Inferior parietal cortex (tissue), 1 donor: ENCODE measurements around the gene WDR53.
"Not testable (repeated sequence)": the region's sequence is repeated elsewhere in the genome, so short reads cannot be mapped to it uniquely, and the experiment has no call there.

ENCODE experiments used
- DNase-seq: peaks from one replicate; pipeline ENCODE4 v3.0.0-alpha.2; 2016; ENCODE audit errors: extremely low spot score

The WDR53 gene

GRCh38 chr3:196517919-196518318 lies 50.4 kb downstream of the WDR53 start:
- DNase-seq, result no peak

GRCh38 chr3:196517162-196517800 lies 51.1 kb downstream of the WDR53 start:
- no peak for DNase-seq

DNA sequence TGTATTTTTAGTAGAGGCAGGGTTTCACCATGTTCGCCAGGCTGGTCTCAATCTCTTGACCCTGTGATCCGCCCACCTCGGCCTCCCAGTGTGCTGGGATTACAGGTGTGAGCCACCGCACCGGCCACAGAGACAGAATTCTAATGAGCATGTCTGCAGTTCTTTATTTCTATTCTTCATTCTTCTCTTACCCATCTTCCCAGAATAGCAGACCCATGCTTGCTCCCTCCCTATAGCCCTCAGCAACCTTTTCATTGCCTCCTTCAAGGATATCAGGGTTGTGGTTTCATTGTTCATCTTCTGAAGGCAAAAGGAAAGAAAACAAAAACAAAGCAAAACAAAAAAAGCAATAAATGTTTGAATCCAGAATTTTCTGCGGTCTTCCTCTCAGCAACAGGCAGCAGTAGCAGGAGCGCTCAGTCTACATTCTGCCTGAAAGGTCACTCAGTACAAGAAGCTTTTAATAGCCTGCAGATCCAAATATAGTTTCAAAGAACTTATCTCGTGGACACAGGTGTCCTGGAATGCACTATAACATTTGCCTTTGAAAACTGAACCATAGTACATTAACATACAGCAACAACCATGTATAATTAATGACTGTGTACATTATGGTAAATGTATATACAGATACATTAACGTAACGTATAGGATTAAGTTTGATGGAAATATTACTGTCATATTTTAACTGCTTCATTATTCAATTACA lies 53.3 kb downstream of the WDR53 start, which contains the start of gene SMCO1:
SMCO1 (minus strand) TSS at position 434 of the 709 bp plus-strand sequence; CDS start at position 297, 137 bp downstream.
- no peak for DNase-seq

DNA sequence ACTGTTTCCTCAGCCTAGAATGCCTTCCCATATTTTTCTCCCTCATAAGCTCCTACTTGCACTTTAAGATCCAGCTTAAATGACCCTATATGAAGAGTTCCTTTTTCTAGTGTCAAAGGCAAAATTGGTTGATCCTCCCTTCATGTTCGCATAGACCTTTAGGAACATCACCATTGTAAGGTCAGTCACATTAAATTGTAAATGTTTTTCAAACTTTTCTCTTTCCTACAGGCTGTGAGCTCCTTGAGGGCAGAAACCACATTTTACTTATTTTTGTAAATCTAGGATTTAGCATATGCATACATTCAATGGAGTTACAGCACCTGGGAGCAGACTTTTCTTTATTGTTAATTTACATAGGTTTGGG lies 54.0 kb downstream of the WDR53 start:
- no peak for DNase-seq

DNA sequence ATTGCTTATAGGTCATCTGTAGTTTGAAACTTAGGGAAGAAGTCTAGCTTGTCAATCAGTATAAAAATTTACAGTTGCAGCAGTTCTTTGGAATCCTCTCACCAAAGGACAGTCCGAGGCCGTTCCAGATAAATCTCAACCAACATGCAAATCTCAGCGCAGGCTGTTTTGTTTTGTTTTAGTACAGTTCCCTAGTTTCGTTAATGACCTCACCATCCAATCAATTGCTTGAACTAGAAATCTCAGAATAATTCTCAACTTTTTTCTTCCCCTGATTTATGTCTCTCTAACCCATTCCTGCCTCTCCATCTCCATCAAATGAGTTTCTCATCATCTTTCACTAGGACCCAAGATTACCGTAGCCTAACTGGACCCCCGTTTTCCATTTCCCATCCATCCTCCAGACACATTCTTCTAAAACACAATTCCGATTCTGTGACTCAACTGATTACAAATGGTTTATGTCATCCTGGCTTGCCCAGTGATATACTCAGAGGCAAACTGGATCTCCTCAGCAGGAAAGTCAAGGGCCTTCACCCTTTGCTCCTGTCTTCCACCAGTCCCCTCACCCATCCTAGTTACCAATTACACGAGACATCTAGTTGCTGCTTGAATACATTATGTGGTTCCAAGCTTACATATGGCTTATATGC lies 54.5 kb downstream of the WDR53 start:
- DNase-seq, result no peak

DNA sequence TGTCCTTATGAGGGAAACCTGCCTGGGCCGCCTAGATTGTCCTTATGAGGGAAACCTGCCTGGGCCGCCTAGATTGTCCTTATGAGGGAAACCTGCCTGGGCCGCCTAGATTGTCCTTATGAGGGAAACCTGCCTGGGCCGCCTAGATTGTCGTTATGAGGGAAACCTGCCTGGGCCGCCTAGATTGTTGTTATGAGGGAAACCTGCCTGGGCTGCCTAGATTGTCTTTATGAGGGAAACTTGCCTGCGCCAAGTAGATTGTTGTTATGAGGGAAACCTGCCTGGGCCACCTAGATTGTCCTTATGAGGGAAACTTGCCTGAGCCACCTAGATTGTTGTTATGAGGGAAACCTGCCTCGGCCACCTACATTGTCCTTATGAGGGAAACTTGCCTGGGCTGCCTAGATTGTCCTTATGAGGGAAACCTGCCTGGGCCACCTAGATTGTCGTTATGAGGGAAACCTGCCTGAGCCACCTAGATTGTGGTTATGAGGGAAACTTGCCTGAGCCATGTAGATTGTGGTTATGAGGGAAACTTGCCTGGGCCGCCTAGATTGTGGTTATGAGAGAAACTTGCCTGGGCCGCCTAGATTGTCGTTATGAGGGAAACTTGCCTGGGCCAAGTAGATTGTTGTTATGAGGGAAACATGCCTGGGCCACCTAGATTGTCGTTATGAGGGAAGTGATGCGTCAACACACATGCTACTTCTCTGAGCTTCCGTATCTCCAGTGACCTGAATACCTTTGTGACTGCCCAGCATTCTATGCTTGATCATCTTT lies 56.5 kb downstream of the WDR53 start:
- peak; percentile 24 for DNase-seq

DNA sequence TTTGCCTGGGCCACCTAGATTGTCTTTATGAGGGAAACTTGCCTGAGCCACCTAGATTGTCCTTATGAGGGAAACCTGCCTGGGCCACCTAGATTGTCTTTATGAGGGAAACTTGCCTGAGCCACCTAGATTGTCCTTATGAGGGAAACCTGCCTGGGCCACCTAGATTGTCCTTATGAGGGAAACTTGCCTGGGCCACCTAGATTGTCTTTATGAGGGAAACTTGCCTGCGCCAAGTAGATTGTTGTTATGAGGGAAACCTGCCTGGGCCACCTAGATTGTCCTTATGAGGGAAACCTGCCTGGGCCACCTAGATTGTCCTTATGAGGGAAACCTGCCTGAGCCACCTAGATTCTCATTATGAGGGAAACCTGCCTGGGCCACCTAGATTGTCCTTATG lies 57.2 kb downstream of the WDR53 start:
- not testable (repeated sequence) for DNase-seq

- DNase-seq, result no peak
These were observed 61.7 kb downstream of the WDR53 start for GRCh38 chr3:196506687-196507086.

DNA sequence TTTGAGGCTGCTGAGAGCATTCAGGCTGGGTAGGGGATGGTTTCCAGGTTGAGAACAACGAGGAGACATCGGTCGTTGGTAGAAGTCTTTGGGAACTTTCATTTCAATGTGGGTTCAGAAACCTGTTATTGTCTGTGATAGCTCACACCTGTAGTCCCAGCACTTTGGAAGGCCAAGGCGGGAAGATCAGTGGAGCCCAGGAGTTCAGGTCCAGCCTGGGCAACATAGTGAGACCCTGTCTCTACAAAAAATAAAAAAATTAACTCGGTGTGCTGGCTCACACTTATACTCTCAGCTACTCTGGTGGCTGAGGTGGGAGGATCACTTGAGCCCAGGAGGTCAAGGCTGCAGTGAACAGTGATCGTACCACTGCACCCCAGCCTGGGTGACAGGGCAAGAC lies 63.8 kb downstream of the WDR53 start:
- DNase-seq, result no peak
